ENCODE results near the gene NBPF1. TPM values are rescaled to one million over a fixed set of nuclear protein-coding genes. Genes with fewer than 3 reads are reported as not detected.
"Not testable (repeated sequence)": the region's sequence is repeated elsewhere in the genome, so short reads cannot be mapped to it uniquely, and the experiment has no call there.

The NBPF1 gene
- total RNA-seq, 1 experiment from 2014 or later, result 27.7 TPM

GRCh38 chr1:16532235-16532991 lies 81.0 kb downstream of the NBPF1 start:
- not testable (repeated sequence) for H3K36me3 Mint-ChIP-seq (ENCODE audit: insufficient read depth in 1 of 3, low read depth in 3 of 3); H3T11ph ChIP-seq (ENCODE audit: low read length); H3K27ac ChIP-seq (ENCODE audit: insufficient read length, low read depth, low read length); H3K9me3 Mint-ChIP-seq; H3K27ac Mint-ChIP-seq; H2BK20ac ChIP-seq (ENCODE audit: low read depth, low read length, poor library complexity, severe bottlenecking); H3K27me3 ChIP-seq (ENCODE audit: insufficient read depth, low read length); H3K4ac ChIP-seq (ENCODE audit: low read depth, low read length); H3K23me2 ChIP-seq (ENCODE audit: insufficient read length, low read depth, low read length, poor library complexity, severe bottlenecking); H2BK15ac ChIP-seq (ENCODE audit: low read depth, low read length); H3K79me2 ChIP-seq (ENCODE audit: insufficient read depth, low read length); H3K23ac ChIP-seq (ENCODE audit: insufficient read length, low read depth, low read length); H4K8ac ChIP-seq (replicated peaks; ENCODE audit: insufficient read length, low read depth, low read length); H4K91ac ChIP-seq (ENCODE audit: insufficient read length, low read depth, low read length); H4K20me1 ChIP-seq (ENCODE audit: control insufficient read depth, insufficient read depth, insufficient read length); H3K18ac ChIP-seq (ENCODE audit: insufficient read length, low read depth, low read length); H4K5ac ChIP-seq (ENCODE audit: insufficient read length, low read depth, low read length); H3K79me1 ChIP-seq (ENCODE audit: insufficient read depth, low read depth, low read length, poor library complexity, severe bottlenecking); H3K9ac ChIP-seq (ENCODE audit: extremely low read depth, insufficient read length, low read length); H2BK12ac ChIP-seq (ENCODE audit: insufficient read length, low read depth, low read length); H2AFZ ChIP-seq (ENCODE audit: low read length); H2BK5ac ChIP-seq (ENCODE audit: insufficient read length, low read length); H2AK5ac ChIP-seq (ENCODE audit: insufficient read length, low read length); H3K4me1 ChIP-seq (ENCODE audit: insufficient read depth, low read length); DNase-seq; H2BK120ac ChIP-seq (ENCODE audit: low read depth, low read length, poor library complexity, severe bottlenecking); H3K9me3 ChIP-seq (ENCODE audit: control insufficient read depth, low read depth, low read length); H3K56ac ChIP-seq (ENCODE audit: insufficient read length, low read depth, low read length); H3K14ac ChIP-seq (ENCODE audit: insufficient read depth, low read length)
- H3K4me2 ChIP-seq (ENCODE audit: insufficient read depth, insufficient read length, low read length), result peak overlapping the region; percentile 4
- TF ChIP-seq CTCF (conservative IDR thresholded peaks at IDR 0.05), result peak; percentile 49
- peaks cover 18 to 21% of the 10 kb centered on the region in 2 experiments for H3K4me1 Mint-ChIP-seq
- H3K4me3 Mint-ChIP-seq, result peak overlapping the region; percentile 49 to 76
- H3K27me3 Mint-ChIP-seq (ENCODE audit: low read depth), result peaks cover 38% of the 10 kb centered on the region
- no CpG with 5 or more reads among the region's 32 CpGs for WGBS (ENCODE audit: extremely low coverage, insufficient read length, low lambda C conversion rate)

GRCh38 chr1:16528338-16528737 lies 85.0 kb downstream of the NBPF1 start:
- H3K4me2 ChIP-seq (ENCODE audit: insufficient read depth, insufficient read length, low read length); H2BK12ac ChIP-seq (ENCODE audit: insufficient read length, low read depth, low read length); H3K4me3 Mint-ChIP-seq; H3K27ac Mint-ChIP-seq; H2BK5ac ChIP-seq (ENCODE audit: insufficient read length, low read length); H3K4ac ChIP-seq (ENCODE audit: low read depth, low read length); H3K14ac ChIP-seq (ENCODE audit: insufficient read depth, low read length); H2AK5ac ChIP-seq (ENCODE audit: insufficient read length, low read length); H3K18ac ChIP-seq (ENCODE audit: insufficient read length, low read depth, low read length); H2BK120ac ChIP-seq (ENCODE audit: low read depth, low read length, poor library complexity, severe bottlenecking); H3K9me3 ChIP-seq (ENCODE audit: control insufficient read depth, low read depth, low read length); H3K79me1 ChIP-seq (ENCODE audit: insufficient read depth, low read depth, low read length, poor library complexity, severe bottlenecking); DNase-seq; H2BK20ac ChIP-seq (ENCODE audit: low read depth, low read length, poor library complexity, severe bottlenecking); H3K56ac ChIP-seq (ENCODE audit: insufficient read length, low read depth, low read length); H3K79me2 ChIP-seq (ENCODE audit: insufficient read depth, low read length); H3K23ac ChIP-seq (ENCODE audit: insufficient read length, low read depth, low read length); H3T11ph ChIP-seq (ENCODE audit: low read length); H2AFZ ChIP-seq (ENCODE audit: low read length); H3K27me3 ChIP-seq (ENCODE audit: insufficient read depth, low read length); H3K4me1 ChIP-seq (ENCODE audit: insufficient read depth, low read length); H3K36me3 Mint-ChIP-seq (ENCODE audit: insufficient read depth in 1 of 3, low read depth in 3 of 3); H3K9me3 Mint-ChIP-seq; H4K5ac ChIP-seq (ENCODE audit: insufficient read length, low read depth, low read length); H2BK15ac ChIP-seq (ENCODE audit: low read depth, low read length); H4K8ac ChIP-seq (replicated peaks; ENCODE audit: insufficient read length, low read depth, low read length); H4K20me1 ChIP-seq (ENCODE audit: control insufficient read depth, insufficient read depth, insufficient read length); H3K23me2 ChIP-seq (ENCODE audit: insufficient read length, low read depth, low read length, poor library complexity, severe bottlenecking); H4K91ac ChIP-seq (ENCODE audit: insufficient read length, low read depth, low read length); H3K9ac ChIP-seq (ENCODE audit: extremely low read depth, insufficient read length, low read length); H3K27ac ChIP-seq (ENCODE audit: insufficient read length, low read depth, low read length): not testable (repeated sequence)
- WGBS (ENCODE audit: extremely low coverage, insufficient read length, low lambda C conversion rate), result no CpG with 5 or more reads among the region's 3 CpGs
- Mint-ChIP-seq H3K27me3 (ENCODE audit: low read depth) (peaks cover 19% of the 10 kb centered on the region), H3K4me1 (peaks cover 9 to 11% of the 10 kb centered on the region in 2 experiments)
